Lower leg skin (tissue), 3 donors: Measurements from ENCODE around the gene GRIK4.

Experiments used
- CTCF ChIP-seq, 3 donors: fragments of 450-650 bp; IDR thresholded peaks; one replicate each; pipeline ENCODE4 v1.5.1; 2016; ENCODE audit warnings: antibody characterized with exemption in 3 of 3, mild to moderate bottlenecking in 3 of 3, moderate library complexity in 2 of 3
- POLR2A ChIP-seq, 2 donors: fragments of 450-650 bp; IDR thresholded peaks; one replicate each; pipeline ENCODE4 v1.6.1; 2016 to 2017; ENCODE audit warnings: antibody characterized with exemption in 2 of 2, mild to moderate bottlenecking in 1 of 2, moderate library complexity in 1 of 2

- TF ChIP-seq CTCF (IDR thresholded peaks at IDR 0.05) (no peak), POLR2A (IDR thresholded peaks at IDR 0.05) (no peak)
Measured at GRCh38 chr11:120511820-120512738, 531 bp downstream of the GRIK4 start.
